GM23338 (cell line): ENCODE results near the gene NXPH3. TPM values are rescaled to one million over a fixed set of nuclear protein-coding genes. Genes with fewer than 3 reads are reported as not detected.

ENCODE experiments used
- ATAC-seq: fragments of 200-7000 bp; cut with Tn5 transposase; 3 replicates; pipeline ENCODE4 v1.9.1; 2020
- DNase-seq: peaks from one replicate; pipeline ENCODE4 v3.0.0-alpha.2; 2015; ENCODE audit warnings: low spot score
- H2AFZ ChIP-seq: fragments of 200-600 bp; sonication (generic); 2 replicates; pipeline ENCODE4 v1.8.0; 2016; ENCODE audit warnings: antibody characterized with exemption, mild to moderate bottlenecking, moderate library complexity
- H3F3A ChIP-seq: fragments of 200-600 bp; sonication (generic); replicated peaks from 2 replicates; pipeline ENCODE4 v1.8.0; 2017; ENCODE audit warnings: antibody characterized with exemption, mixed run types, low read depth
- H3K27ac ChIP-seq: fragments of 200-600 bp; sonication (generic); 2 replicates; pipeline ENCODE4 v1.6.1; 2016; ENCODE audit warnings: low read depth
- H3K27me3 ChIP-seq: fragments of 200-600 bp; sonication (generic); 2 replicates; pipeline ENCODE4 v1.8.0; 2016; ENCODE audit warnings: mild to moderate bottlenecking, mixed run types, moderate library complexity; ENCODE audit not compliant: insufficient read depth
- H3K36me3 ChIP-seq: fragments of 200-600 bp; sonication (generic); 2 replicates; pipeline ENCODE4 v1.8.0; 2016; ENCODE audit warnings: mild to moderate bottlenecking; ENCODE audit not compliant: insufficient read depth
- H3K4me1 ChIP-seq: fragments of 200-600 bp; sonication (generic); 2 replicates; pipeline ENCODE4 v1.8.0; 2016; ENCODE audit warnings: mild to moderate bottlenecking, moderate library complexity; ENCODE audit not compliant: insufficient read depth
- H3K4me2 ChIP-seq: fragments of 200-600 bp; sonication (generic); 2 replicates; pipeline ENCODE4 v1.7.1; 2017; ENCODE audit warnings: mixed run types
- H3K4me3 ChIP-seq: fragments of 200-600 bp; sonication (generic); 2 replicates; pipeline ENCODE4 v1.6.1; 2016; ENCODE audit warnings: mixed run types
- H3K79me2 ChIP-seq: fragments of 200-600 bp; sonication (generic); replicated peaks from 2 replicates; pipeline ENCODE4 v1.8.0; 2017; ENCODE audit warnings: mild to moderate bottlenecking; ENCODE audit not compliant: insufficient read depth
- H3K9me2 ChIP-seq: fragments of 200-600 bp; sonication (generic); 2 replicates; pipeline ENCODE4 v1.8.0; 2017; ENCODE audit not compliant: insufficient read depth
- H4K20me1 ChIP-seq: fragments of 200-600 bp; sonication (generic); replicated peaks from 2 replicates; pipeline ENCODE4 v1.8.0; 2017; ENCODE audit warnings: mild to moderate bottlenecking; ENCODE audit not compliant: insufficient read depth
- H3K27ac Mint-ChIP-seq: 2 replicates; pipeline ENCODE4 v1.8.0; 2020; ENCODE audit warnings: inconsistent platforms, mild to moderate bottlenecking, moderate library complexity, mixed read lengths
- H3K27me3 Mint-ChIP-seq: 3 replicates; pipeline ENCODE4 v1.8.0; 2022; ENCODE audit warnings: low read depth, mild to moderate bottlenecking, moderate library complexity, mixed read lengths, inconsistent platforms; ENCODE audit not compliant: insufficient read depth, poor library complexity
- H3K36me3 Mint-ChIP-seq: 3 replicates; pipeline ENCODE4 v1.8.0; 2021; ENCODE audit warnings: low read depth, mild to moderate bottlenecking, inconsistent platforms, moderate library complexity, mixed read lengths
- H3K4me1 Mint-ChIP-seq: 3 replicates; pipeline ENCODE4 v1.8.0; 2020; ENCODE audit warnings: mild to moderate bottlenecking, inconsistent platforms, mixed read lengths
- H3K4me3 Mint-ChIP-seq: 3 replicates; pipeline ENCODE4 v1.8.0; 2021; ENCODE audit warnings: moderate library complexity, mild to moderate bottlenecking, inconsistent platforms, mixed read lengths
- H3K9me3 Mint-ChIP-seq: 3 replicates; pipeline ENCODE4 v1.8.0; 2020; ENCODE audit warnings: moderate library complexity, mild to moderate bottlenecking, inconsistent platforms, mixed read lengths
- EZH2phosphoT487 ChIP-seq: fragments of 200-600 bp; sonication (generic); IDR thresholded peaks from one replicate; pipeline ENCODE4 v1.8.1; 2018; ENCODE audit warnings: antibody characterized with exemption; ENCODE audit not compliant: unreplicated experiment
- NANOG ChIP-seq: IDR thresholded peaks from 2 replicates; pipeline ENCODE4 v1.6.1; 2016; ENCODE audit warnings: antibody characterized with exemption, borderline replicate concordance
- STAT1 ChIP-seq: IDR thresholded peaks from one replicate; pipeline ENCODE4 v1.6.1; 2016; ENCODE audit warnings: antibody characterized with exemption; ENCODE audit not compliant: unreplicated experiment
- ZNF114 ChIP-seq: fragments of 250-450 bp; sonication (Bioruptor Pico); IDR thresholded peaks from 2 replicates; pipeline ENCODE4 v1.5.0; 2020; ENCODE audit warnings: mild to moderate bottlenecking, moderate library complexity
- ZNF331 ChIP-seq: fragments of 250-450 bp; sonication (Bioruptor Pico); IDR thresholded peaks from 2 replicates; pipeline ENCODE4 v1.5.0; 2020; ENCODE audit warnings: low read depth, mild to moderate bottlenecking, moderate library complexity
- polyA plus RNA-seq: library from polyadenylated mRNA; unstranded; fragments of >200 nt; fragmentation: Nextera tagmentation; extraction: Ambion mirVana; gene quantifications from 2 replicates; pipeline ENCODE4 v1.2.1, GENCODE V29; 2016
- total RNA-seq: library from RNA; depleted of rRNA; stranded (reverse); fragments of >200 nt; shearing (Covaris generic); gene quantifications from 2 replicates; pipeline ENCODE4 v1.2.3, GENCODE V29; 2014
- TF ChIP-seq, protein P1 (sequence below), 2 experiments: fragments of 200-600 bp in 1 of 2; sonication (generic) in 1 of 2; conservative IDR thresholded peaks; 2 replicates each; pipeline versions ENCODE4 v1.5.1 to v1.6.1; 2016 to 2017; ENCODE audit warnings: antibody characterized with exemption in 2 of 2, low read depth in 2 of 2, mild to moderate bottlenecking in 2 of 2, moderate library complexity in 1 of 2
- TF ChIP-seq, protein P2 (sequence below): IDR thresholded peaks from 2 replicates; pipeline ENCODE4 v1.6.1; 2016; ENCODE audit warnings: antibody characterized with exemption

Gene NXPH3
- total and polyA plus RNA-seq, 2 experiments from 2014 or later: 0.23 to 2.7 TPM

DNA sequence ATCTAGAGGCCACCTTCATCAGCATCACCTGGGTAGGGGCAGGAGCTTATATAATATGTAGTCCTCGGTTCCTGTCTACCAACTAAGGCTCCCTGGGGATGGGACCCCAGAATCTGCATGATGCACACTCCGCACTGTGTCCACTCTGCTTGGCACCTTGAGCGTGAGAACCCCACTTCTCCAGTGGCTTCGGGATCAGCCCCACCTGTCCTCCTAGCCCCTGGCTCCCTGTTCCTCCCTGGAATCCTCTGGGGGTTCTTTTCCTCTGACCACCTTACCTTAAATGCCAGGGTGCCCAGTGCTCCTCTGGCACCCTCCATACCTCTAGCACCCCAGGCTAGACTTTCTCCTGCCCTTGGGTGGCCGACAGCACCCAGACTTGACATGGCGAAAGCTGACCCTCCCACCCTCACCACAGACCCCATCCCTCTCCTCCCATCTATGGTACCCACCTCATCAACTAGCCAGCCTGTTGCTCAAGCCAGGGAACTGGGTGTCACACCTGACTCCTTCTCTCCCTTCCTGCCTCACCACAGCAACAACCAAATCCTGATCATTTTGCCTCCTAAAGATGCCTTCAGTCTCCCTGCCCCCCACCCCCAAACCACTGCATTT is 2.8 kb upstream of the NXPH3 start:
- H3K79me2 ChIP-seq: no peaks in the 10 kb centered on the region
- H3K4me2 ChIP-seq: no peak overlapping the region
- H3K4me3 ChIP-seq: no peak overlapping the region
- no peak for ATAC-seq
- H3K27ac Mint-ChIP-seq: no peak overlapping the region
- no peak overlapping the region for H3K27ac ChIP-seq
- peaks cover 14% of the 10 kb centered on the region for H3F3A ChIP-seq
- no peak overlapping the region for H2AFZ ChIP-seq
- H3K4me1 ChIP-seq: peaks cover 16% of the 10 kb centered on the region
- no peaks in the 10 kb centered on the region for H3K36me3 Mint-ChIP-seq
- H4K20me1 ChIP-seq: no peaks in the 10 kb centered on the region; the same call in 1 of the 2 replicates
- no peak for DNase-seq
- H3K36me3 ChIP-seq: no peaks in the 10 kb centered on the region
- H3K9me3 Mint-ChIP-seq: no peaks in the 10 kb centered on the region
- H3K4me3 Mint-ChIP-seq: no peak overlapping the region; the same call in 2 of the 3 replicates
- TF ChIP-seq, protein P1, sequence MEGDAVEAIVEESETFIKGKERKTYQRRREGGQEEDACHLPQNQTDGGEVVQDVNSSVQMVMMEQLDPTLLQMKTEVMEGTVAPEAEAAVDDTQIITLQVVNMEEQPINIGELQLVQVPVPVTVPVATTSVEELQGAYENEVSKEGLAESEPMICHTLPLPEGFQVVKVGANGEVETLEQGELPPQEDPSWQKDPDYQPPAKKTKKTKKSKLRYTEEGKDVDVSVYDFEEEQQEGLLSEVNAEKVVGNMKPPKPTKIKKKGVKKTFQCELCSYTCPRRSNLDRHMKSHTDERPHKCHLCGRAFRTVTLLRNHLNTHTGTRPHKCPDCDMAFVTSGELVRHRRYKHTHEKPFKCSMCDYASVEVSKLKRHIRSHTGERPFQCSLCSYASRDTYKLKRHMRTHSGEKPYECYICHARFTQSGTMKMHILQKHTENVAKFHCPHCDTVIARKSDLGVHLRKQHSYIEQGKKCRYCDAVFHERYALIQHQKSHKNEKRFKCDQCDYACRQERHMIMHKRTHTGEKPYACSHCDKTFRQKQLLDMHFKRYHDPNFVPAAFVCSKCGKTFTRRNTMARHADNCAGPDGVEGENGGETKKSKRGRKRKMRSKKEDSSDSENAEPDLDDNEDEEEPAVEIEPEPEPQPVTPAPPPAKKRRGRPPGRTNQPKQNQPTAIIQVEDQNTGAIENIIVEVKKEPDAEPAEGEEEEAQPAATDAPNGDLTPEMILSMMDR (conservative IDR thresholded peaks at IDR 0.05; ENCODE audit: low read depth in 2 of 2): no peak
- TF ChIP-seq NANOG: no peak
- no peaks in the 10 kb centered on the region for H3K9me2 ChIP-seq
- H3K27me3 Mint-ChIP-seq: peaks cover 31% of the 10 kb centered on the region
- H3K27me3 ChIP-seq: peaks cover 31% of the 10 kb centered on the region
- H3K4me1 Mint-ChIP-seq: peaks cover 31% of the 10 kb centered on the region

DNA sequence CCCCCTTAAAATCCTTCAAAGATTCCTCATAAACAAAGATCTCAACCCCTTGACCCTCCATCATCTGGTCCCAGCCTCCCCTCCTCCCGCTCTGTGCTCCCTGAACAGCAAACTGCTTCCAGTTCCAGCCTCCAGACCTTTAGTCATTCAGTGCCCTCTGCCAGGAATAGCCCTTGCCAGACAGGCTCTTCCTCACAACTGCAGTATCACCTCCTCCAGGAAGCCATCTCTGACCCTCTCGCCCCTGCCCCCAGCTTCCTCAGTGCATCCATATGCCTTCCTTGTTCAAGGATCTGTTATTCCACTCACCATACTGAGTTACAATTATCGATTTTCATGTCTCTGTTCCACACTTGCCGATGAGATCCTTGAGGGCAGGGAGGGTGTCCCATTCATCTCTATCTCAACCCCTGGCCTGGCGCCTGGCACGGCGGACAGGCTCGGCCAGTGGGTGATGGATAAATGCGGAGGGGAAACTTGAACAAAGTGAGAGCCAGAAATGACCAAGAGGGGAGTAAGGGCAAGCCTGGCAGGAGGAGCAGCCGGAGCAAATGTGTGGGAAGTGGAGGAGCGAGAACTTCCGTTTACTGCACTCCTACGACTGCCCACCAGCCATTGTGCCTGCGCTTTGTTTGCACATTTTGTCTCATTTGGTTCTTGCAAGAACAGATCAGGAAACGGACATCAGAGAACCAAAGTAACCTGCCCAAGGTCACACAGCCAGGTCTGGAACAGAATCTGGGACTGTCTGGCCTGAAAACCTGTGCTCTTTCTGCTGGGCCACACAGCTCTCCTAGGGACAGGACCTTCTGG is 2.0 kb upstream of the NXPH3 start:
- peak overlapping the region; percentile 6; the same call in 1 of the 3 replicates for H3K4me3 Mint-ChIP-seq
- H3K27me3 Mint-ChIP-seq: peaks cover 33% of the 10 kb centered on the region
- H3K36me3 Mint-ChIP-seq: no peaks in the 10 kb centered on the region
- H3K36me3 ChIP-seq: no peaks in the 10 kb centered on the region
- H3K4me1 Mint-ChIP-seq: peaks cover 31% of the 10 kb centered on the region
- no peak for ATAC-seq
- no peak overlapping the region for H3K4me3 ChIP-seq
- peaks cover 16% of the 10 kb centered on the region for H3K4me1 ChIP-seq
- no peak overlapping the region for H3K27ac Mint-ChIP-seq
- peaks cover 36% of the 10 kb centered on the region for H3K27me3 ChIP-seq
- no peaks in the 10 kb centered on the region; the same call in 1 of the 2 replicates for H4K20me1 ChIP-seq
- no peak for TF ChIP-seq EZH2phosphoT487
- no peak for TF ChIP-seq STAT1
- TF ChIP-seq ZNF331 (CRISPR knock-in tag): no peak
- no peak for TF ChIP-seq ZNF114 (CRISPR knock-in tag)
- TF ChIP-seq, protein P2, sequence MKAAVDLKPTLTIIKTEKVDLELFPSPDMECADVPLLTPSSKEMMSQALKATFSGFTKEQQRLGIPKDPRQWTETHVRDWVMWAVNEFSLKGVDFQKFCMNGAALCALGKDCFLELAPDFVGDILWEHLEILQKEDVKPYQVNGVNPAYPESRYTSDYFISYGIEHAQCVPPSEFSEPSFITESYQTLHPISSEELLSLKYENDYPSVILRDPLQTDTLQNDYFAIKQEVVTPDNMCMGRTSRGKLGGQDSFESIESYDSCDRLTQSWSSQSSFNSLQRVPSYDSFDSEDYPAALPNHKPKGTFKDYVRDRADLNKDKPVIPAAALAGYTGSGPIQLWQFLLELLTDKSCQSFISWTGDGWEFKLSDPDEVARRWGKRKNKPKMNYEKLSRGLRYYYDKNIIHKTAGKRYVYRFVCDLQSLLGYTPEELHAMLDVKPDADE: no peak
- DNase-seq: no peak
- no peaks in the 10 kb centered on the region for H3K79me2 ChIP-seq
- no peak overlapping the region for H3K27ac ChIP-seq
- H3K9me3 Mint-ChIP-seq: no peaks in the 10 kb centered on the region
- no peak overlapping the region for H2AFZ ChIP-seq
- H3K4me2 ChIP-seq: no peak overlapping the region
- H3K9me2 ChIP-seq: no peaks in the 10 kb centered on the region
- peaks cover 8% of the 10 kb centered on the region; the same call in 1 of the 2 replicates for H3F3A ChIP-seq
